Dedifferentiated amniotic fluid mesenchymal stem cell (primary cell): Measurements from ENCODE around the gene LDLRAD1.
"Not testable (repeated sequence)": the region's sequence is repeated elsewhere in the genome, so short reads cannot be mapped to it uniquely, and the experiment has no call there.

ENCODE experiments used
- DNase-seq: peaks from one replicate; pipeline ENCODE4 v3.0.0-alpha.2; 2016; ENCODE audit errors: extremely low spot score

Gene LDLRAD1

DNA sequence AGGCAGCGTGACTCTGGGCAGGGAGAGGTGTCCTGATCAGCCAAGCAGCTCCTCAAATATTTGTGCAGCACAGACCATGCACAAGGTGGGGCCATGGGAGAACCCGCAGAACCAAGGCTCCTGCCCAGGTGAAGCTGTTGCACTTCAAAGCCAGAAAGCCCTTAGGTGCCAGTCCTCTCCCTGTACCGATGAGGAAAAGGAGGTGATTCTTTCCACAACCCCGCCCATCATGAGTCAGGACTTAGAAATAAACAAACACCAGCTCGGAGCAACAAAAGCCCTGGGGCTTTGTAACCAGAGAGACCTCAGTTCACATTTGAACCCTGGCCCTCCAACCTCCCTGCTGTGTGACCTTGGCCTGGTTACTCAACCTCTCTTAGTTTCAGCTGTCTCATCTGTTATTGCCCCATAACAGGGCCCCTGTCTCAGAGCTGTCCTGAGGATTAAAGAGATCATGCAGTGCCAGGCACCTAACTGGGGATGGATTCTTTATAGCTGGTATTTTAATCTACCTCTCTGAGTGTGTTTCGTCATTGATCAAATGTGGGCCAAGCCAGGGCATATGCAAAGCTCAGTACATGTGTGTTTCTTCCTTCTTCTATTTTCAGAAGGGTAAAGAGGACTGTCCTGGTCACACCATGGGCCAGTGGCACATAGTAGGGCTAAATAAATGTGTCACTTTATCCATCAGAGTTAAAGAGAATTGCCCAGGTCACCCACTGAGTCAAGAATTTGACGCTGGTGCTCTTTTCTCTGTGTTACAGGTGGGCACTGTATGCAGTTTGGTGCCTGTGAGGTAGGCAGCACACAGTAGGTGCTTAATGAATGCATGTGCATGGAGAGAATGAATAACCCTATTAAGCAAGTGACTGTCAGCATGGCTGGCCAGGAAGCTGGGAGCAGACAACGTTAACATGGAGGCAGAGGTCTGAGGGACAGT lies 1.4 kb downstream of the LDLRAD1 start:
- no peak for DNase-seq

DNA sequence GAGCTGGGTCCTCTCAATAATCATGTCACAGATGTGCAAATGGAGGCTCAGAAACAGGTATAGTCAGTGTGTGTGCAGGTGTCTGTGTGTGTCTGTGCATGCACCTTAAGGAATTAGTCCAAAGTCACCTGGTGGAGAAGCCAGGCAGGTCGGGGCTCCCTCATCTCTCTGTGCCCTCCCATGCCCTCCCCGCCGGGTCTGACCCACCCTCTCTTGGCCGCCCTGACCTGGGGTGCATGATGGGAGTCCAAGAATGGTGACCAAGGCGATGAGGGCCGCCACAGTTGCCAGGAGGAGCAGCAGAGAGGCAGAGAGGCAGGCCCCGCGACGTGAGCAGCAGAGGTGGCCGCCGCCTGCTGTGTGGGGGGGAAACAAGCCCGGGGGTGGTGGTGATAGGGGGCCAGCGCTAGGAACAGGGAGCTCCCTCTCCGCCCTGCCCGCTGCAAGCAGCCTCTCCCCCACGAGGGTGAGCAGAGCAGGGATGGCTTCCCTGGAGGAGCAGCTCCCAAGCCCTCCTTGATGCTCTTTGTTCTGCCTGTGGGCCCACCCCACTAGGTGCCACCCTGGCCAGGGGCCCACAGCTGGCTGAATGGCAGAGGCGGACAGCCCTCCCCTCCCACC lies 3.9 kb downstream of the LDLRAD1 start:
- DNase-seq: no peak

DNA sequence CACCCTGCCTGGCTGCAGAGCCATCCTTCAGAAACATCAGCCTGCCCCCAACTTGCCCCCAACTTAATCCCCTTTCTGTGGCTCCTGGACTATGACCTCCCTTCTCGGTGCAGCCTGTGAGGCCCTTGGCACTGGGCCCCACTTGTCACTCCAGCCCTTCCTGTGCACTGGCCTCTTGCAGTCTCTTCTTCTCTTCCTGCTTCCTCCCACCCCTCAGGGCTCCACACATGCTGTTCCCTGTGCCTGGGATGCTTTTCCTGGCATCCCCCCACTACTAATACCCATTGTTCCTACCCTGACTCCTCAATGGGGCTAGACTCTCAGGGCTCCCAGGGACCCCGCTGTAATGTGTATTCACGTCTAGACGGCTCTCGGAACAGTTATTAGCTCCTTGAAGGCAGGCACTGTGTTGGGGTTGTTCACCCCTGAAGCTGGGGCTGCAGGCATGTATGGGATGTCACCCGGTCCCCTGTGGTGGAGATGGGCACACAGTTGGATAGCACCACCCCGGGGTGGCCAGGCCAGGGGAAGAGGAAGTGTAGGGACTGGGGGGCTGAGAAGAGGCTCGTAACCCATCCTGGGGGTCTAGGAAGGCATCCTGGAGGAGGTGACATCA lies 4.5 kb downstream of the LDLRAD1 start:
- no peak for DNase-seq

DNA sequence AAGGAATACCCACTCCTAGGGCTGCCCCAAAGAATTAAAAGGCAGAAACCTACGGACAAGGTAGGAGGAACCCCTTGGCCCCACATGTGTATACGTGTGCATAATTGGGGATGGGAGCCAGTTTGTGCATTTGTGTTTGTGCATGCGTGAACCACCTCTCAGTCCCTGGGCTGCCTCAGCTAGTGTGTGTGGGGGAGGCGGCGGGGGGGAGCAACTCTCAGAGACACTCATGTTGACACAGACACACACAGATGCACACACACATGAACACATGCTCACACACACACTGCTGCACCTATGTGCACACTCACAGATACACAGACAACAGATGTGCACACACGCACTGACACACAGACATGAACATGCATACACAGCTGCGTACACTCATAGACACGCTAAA lies 5.1 kb downstream of the LDLRAD1 start:
- DNase-seq: no peak

DNA sequence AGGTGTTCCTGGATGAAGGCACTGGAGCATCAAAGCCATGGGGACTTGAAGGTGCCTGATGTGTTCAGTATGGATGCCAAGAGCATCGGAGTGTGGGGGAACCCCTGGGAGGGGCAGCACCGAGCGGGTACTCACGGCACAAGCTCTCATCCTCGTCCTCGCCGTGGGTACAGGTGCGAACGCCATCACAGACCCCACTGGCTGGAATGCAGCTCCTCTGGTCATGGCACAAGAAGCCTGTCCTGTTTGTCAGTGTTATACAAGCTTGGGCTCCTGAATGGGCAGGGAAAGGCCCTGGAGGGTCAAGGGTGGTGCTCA lies 6.0 kb downstream of the LDLRAD1 start:
- DNase-seq: no peak

DNA sequence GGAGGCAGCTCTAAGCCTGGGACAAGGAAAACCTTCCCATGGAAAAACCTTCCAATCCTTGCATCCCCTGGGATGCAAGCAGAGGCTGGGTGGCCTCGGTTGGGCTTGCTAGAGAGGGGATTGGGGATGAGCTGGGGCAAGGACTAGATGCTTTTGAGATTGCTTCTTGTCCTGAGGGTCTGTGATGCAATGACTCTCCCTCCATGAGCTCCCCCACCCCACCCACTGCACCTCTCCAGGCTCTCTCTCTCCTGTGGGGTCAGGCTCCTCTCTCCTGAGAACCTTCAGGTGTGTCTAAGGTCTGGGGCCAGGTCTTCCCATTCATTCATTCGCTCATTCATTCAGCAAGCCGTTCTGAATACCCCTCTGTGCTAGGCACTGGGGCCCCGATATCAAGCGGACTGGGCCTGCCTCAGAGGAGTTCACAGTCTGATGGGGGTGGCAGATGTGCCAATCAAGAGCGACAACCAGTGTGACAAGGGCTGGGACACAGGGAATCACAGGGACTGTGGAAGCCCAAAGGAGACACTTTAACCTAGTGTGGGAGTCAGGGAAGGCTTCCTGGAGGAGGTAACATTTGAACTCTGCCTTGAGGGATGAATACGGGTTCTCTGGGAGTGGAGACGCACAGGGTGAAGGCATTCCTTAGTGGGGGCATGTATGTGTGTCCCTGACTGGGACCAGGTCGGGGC lies 6.5 kb downstream of the LDLRAD1 start:
- no peak for DNase-seq

DNA sequence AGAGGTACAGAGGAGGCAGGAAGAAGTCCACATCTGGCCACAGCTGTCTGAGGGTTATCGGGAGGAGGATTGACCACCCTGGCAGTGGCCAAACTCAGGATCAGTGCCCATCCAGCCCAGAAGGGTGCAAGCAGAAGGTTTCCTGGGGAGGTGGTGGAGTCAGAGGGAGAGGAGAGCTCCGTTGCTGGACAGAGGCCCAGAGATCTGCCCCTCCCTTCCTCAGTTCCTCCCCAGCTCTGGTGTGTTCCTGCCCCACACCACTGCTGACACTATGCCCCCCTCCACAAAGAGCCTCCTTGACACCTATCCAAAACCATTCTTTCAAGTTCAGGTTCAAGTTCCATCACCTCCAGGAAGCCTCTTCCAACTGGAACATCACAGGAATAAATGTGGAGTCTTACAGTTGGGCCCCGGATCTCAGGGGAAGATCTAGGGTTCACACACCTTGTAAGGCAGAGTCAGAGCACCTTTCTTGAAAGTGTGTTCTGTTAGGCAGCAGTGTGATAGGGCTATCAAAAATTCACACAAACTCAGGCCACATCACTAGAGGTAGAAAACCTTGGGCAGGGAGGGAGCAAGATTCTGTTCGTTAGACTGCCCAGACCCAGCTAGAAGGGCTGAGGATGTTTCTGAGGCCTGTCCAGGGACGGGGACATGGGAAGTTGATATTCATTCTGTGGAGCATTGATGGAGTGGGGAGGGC lies 7.4 kb downstream of the LDLRAD1 start:
- DNase-seq: no peak

DNA sequence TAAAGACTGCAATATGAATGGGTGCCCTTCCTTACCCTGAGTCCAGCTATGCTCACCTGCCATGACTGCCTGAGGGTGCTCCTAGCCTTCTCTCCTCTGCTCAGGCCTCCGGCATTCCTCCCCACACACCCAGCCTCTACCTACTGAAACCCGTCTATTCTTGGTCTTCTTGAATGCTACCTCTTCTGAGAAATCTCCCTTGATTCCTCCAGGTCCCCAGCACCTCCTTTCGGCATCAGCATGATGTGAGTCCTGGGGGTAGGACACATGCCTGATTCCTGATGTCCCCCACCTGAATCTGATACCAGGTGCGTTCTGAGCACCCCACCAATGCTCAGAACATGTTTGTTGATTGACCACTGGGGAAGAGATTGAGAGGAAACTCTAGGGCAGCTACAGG lies 8.6 kb downstream of the LDLRAD1 start:
- no peak for DNase-seq

DNA sequence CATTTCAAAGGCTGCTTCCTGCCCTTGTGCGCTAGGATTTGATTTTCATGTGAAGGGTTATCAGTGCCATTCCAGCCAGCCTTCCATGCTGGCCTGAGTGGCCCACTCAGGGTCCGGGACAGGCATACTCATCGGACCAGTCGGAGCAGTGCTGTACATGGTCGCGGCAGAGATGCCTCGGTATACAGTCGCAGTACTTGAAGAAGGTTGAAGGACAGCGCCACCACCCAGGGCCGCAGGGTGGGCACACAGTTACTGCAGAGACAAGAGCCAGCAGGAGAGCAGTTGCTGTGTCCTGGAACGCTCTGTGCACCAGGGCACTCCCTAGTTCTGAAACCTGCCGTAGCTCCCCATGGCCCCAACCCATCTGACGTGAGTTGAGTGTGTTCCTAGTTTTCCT lies 9.1 kb downstream of the LDLRAD1 start:
- DNase-seq: no peak

DNA sequence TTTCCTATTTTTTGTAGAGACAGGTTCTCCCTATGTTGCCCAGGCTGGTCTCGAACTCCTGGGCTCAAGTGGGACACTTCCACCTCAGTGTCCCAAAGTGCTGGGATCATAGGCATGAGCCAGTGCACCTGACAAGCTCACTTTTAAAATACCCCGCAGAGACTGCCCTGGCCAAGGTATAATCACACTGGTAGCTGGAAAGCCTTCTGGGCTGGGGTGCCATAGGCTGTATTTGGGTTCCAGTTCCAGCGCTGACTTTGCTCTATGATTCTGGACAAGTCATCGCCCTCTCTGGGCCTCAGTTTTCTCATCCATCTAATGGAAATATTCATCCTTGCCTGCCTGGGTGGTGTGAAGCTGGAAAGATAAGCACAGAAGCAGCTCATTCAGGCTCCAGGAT lies 10.4 kb downstream of the LDLRAD1 start:
- no peak for DNase-seq

DNA sequence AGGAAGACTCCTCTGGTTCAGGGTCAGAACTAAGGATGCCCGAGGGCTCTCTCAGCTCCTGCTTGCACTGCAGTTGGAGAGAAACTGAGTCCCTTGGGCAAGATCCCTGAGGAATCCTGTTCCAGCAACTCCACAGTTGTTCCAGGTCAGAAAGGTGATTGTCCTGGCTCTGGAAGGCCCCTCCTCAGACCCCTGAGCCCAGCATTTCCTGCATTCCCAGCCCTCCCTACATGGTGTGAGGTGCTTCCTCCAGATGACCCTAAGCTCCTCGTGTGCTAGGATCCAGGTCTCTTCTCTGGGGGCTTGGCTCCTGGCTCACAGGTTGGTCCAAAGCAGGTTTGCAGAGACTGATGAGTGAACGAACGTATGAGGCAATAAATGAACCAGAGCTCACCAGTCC lies 11.5 kb downstream of the LDLRAD1 start:
- no peak for DNase-seq

DNA sequence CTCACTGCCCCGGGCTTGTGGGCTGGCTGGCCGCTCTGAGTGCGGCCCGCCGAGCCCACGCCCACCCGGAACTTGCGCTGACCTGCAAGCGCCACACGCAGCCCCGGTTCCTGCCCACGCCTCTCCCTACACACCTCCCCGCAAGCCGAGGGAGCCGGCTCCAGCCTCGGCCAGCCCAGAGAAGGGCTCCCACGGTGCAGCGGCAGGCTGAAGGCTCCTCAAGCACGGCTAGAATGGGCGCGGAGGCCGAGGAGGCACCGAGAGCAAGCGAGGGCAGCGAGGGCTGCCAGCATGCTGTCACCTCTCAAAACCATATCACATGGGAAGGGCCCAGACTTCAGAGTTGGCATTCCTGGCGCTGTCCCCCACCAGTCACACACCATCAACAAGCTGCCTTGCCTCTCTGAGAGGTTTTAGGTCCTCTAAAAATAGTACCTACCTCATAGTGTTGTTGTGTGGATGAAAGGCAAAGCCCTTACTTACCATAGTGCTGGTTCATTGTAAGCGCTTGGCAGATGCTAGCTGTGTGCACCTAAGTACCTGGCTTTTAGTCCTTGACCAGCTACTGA lies 13.4 kb downstream of the LDLRAD1 start:
- no peak for DNase-seq

DNA sequence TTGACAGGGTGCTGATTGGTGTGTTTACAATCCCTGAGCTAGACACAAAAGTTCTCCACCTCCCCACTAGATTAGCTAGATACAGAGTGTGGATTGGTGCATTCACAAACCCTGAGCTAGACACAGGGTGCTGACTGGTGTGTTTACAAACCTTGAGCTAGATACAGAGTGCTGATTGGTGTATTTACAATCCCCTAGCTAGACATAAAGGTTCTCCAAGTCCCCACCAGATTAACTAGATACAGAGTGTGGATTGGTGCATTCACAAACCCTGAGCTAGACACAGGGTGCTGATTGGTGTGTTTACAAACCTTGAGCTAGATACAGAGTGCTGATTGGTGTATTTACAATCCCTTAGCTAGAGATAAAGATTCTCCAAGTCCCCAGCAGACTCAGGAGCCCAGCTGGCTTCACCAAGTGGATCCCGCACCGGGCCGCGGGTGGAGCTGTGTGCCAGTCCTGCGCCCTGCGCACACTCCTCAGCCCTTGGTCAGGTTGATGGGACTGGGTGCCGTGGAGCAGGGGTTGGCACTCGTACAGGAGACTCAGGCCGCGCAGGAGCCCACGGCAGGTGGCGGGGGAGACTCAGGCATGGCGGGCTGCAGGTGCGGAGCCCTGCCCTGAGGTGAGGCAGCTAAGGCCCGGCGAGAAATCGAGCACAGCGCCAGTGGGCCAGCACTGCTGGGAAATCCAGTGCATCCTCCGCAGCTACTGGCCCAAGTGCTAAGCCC lies 14.1 kb downstream of the LDLRAD1 start:
- DNase-seq: not testable (repeated sequence)

DNA sequence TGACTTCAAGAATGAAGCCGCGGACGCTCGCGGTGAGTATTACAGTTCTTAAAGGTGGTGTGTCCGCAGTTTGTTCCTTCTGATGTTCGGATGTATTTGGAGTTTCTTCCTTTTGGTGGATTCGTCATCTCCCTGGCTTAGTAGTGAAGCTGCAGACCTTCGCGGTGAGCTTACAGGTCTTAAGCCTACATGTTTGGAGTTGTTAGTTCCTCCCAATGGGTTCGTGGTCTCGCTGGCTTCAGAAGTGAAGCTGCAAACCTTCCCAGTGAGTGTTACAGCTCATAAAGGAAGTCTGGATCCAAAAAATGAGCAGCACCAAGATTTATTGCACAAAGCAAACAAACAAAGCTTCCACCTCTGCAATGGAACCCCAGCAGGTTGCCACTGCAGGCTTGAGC lies 14.7 kb downstream of the LDLRAD1 start:
- DNase-seq: no peak

DNA sequence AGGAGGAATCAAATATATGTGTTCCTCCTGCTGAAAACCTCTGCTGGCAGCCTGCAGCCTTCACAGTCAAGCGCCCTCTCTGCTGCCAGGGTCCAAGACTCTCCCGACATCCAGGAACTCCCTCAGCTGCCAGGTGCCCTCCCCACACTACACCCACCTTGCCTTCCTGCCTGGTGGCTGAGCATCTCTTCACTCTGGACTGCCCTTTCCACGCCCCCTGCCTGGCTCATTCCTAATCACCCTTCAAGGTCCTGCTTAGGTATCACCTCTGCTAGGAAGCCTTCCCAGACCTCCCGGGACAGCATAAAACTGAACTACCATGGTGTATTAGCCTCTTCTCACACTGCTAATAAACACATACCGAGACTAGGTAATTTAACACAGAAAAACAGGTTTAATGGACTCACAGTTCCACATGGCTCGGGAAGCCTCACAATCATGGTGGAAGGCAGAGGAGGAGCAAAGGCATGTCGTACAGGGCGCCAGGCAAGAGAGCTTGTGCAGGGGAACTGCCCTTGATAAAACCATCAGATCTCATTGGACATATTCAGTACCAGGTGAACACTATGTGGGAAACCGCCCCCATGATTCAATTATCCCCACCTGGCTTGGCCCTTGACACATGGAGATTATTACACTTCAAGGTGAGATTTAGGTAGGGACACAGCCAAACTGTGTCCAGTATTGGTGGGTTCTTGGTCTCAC lies 15.3 kb downstream of the LDLRAD1 start:
- no peak for DNase-seq

DNA sequence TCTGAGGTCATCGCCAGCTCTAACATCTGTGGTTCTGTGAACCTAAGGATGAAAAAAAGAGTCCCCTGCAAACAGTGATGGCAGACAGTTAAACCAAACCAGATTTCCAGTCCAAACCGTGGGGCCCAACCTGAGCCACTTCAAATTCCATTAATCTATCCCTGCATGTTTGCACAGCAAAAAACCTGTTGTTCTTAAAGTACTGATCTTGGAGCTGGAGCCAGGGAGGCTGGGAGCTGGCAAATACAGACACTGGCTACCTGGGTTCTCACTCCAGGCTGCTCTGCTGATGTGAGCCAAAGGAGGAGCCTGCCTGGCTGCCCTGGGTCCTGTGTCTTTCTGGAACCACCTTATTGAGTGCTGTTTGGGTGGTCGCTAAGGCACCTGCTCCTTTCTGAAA lies 16.4 kb downstream of the LDLRAD1 start:
- DNase-seq: no peak

DNA sequence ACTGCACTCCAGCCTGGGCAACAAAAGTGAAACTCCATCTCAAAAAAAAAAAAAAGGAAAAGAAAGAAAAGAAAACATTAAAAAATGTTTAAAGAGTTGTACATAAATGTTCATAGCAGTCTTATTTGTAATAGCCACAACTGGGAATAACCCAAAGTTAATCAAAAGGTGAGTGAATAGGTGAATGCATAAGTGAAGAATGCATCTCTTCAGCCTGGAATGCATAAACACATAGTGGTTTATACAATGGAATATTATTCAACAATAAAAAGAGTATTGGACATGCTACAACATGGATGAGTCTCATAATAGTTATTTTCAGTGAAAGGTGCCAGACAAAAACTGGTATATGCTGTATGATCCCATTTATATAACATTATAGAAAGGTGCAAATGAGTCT lies 18.1 kb downstream of the LDLRAD1 start:
- no peak for DNase-seq

DNA sequence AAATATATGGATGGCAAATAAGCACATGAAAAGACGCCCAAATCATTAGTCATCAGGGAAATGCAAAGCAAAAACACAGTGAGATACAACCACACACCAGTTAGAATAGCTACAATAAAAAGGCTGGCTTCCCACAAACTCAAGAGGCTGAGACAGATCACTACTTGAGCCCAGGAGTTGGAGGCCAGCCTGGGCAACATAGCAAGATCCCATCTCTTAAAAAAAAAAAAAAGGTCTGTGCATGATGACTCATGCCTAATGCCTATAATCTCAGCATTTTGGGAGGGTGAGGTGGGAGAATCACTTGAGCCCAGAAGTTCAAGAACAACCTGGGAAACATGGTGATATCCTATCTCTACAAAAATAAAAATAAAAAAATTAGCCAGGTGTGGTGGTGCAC lies 19.8 kb downstream of the LDLRAD1 start:
- no peak for DNase-seq

DNA sequence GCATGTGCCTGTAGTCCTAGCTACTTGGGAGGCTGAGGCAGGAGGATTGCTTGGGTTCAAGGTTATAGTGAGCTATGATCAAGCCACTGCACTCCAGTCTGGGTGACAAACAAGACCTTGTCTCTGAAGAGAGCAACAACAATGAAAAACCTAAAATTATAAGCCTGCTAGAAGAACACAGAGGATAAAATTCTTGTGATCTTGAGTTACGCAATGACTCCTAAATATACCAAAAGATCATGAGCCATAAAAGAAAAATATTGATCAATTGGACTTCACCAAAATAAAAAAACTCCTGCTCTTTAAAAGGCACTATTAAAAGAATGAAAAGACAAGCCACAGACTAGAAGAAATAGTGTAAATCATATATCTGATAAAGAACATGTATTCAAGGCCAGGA lies 22.3 kb downstream of the LDLRAD1 start:
- DNase-seq: no peak

DNA sequence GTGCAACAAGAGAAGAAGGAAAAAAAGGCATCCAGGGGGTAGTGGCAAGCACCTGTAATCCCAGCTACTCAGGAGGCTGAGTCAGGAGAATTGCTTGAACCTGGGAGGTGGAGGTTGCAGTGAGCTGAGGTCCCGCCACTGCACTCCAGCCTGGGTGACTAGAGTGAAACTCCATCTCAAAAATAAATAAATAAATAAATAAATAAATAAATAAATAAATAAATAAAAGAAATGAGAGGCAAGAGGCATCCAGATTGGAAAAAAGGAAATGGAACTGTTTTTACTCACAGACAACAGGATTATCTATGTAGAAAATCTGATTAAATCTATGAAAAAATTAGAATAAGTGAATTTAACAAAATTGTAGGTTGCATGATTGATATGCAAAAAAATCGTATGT lies 23.5 kb downstream of the LDLRAD1 start:
- not testable (repeated sequence) for DNase-seq
